OCI-LY7 (cell line): Measurements from ENCODE around the gene ZNF821. TPM values are rescaled to one million over a fixed set of nuclear protein-coding genes. Genes with fewer than 3 reads are reported as not detected.

Experiments used
- BruUV-seq: library from RNA; stranded (reverse); fragments of 400-500 nt; replicated peaks from 2 replicates; lab custom pipeline; 2021; lab: Mats Ljungman, UMichigan
- CTCF ChIA-PET: fragments of 300-600 bp; sonication (Branson Sonifier 250); formaldehyde crosslinking; loops from one replicate; lab custom pipeline; 2022; ENCODE audit warnings: antibody characterized with exemption; ENCODE audit not compliant: unreplicated experiment; lab: Charles Lee
- POLR2A ChIA-PET: fragments of 300-600 bp; sonication (Branson Sonifier 250); formaldehyde crosslinking; loops from one replicate; lab custom pipeline; 2022; ENCODE audit warnings: antibody characterized with exemption; lab: Charles Lee
- DNase-seq: peaks from one replicate; pipeline ENCODE4 v3.0.0-alpha.2; 2015; ENCODE audit warnings: low spot score
- H2AFZ ChIP-seq: fragments of 200-600 bp; sonication (generic), shearing (Covaris generic); 2 replicates; pipeline ENCODE4 v1.6.1; 2014; ENCODE audit warnings: mild to moderate bottlenecking, antibody characterized with exemption, low read length, moderate library complexity
- H3K27ac ChIP-seq: fragments of 200-600 bp; sonication (generic); 2 replicates; pipeline ENCODE4 v1.5.1; 2014; ENCODE audit warnings: mixed run types, low read depth, mild to moderate bottlenecking, moderate library complexity, low read length, inconsistent platforms; ENCODE audit not compliant: poor library complexity, severe bottlenecking
- H3K36me3 ChIP-seq: fragments of 200-600 bp; sonication (generic); 2 replicates; pipeline ENCODE4 v1.6.1; 2014; ENCODE audit warnings: mild to moderate bottlenecking, antibody characterized with exemption, low read length, moderate library complexity, mixed read lengths; ENCODE audit not compliant: insufficient read depth
- H3K4me1 ChIP-seq: fragments of 200-600 bp; sonication (generic); 2 replicates; pipeline ENCODE4 v1.5.1; 2014; ENCODE audit warnings: mild to moderate bottlenecking, low read length; ENCODE audit not compliant: insufficient read depth, poor library complexity, severe bottlenecking
- H3K4me2 ChIP-seq: fragments of 200-600 bp; sonication (generic); 2 replicates; pipeline ENCODE4 v1.6.1; 2014; ENCODE audit warnings: mild to moderate bottlenecking, low read length
- H3K4me3 ChIP-seq: fragments of 200-600 bp; sonication (generic); 2 replicates; pipeline ENCODE4 v1.5.1; 2014; ENCODE audit warnings: mild to moderate bottlenecking, low read depth, low read length; ENCODE audit not compliant: poor library complexity, severe bottlenecking
- H3K79me2 ChIP-seq: fragments of 200-600 bp; sonication (generic); 2 replicates; pipeline ENCODE4 v1.6.1; 2016; ENCODE audit warnings: low read depth, mild to moderate bottlenecking, low read length, moderate library complexity, mixed read lengths; ENCODE audit not compliant: insufficient read depth
- H3K9me2 ChIP-seq: fragments of 200-600 bp; sonication (generic); 2 replicates; pipeline ENCODE4 v1.6.1; 2016; ENCODE audit warnings: mild to moderate bottlenecking, low read length, mixed read lengths; ENCODE audit not compliant: insufficient read depth
- H3K9me3 ChIP-seq: fragments of 200-600 bp; sonication (generic); 2 replicates; pipeline ENCODE4 v1.6.1; 2014; ENCODE audit warnings: mild to moderate bottlenecking, mixed run types, low read length, mixed read lengths
- H4K20me1 ChIP-seq: fragments of 200-600 bp; sonication (generic); 2 replicates; pipeline ENCODE4 v1.6.1; 2014; ENCODE audit warnings: mild to moderate bottlenecking, antibody characterized with exemption, low read length, moderate library complexity, mixed read lengths; ENCODE audit not compliant: insufficient read depth
- EZH2phosphoT487 ChIP-seq: fragments of 200-600 bp; sonication (generic); IDR thresholded peaks from 2 replicates; pipeline ENCODE4 v1.6.1; 2018; ENCODE audit warnings: low read depth, borderline replicate concordance, mild to moderate bottlenecking, mixed run types, antibody characterized with exemption, low read length, moderate library complexity, mixed read lengths
- intact Hi-C: fragments of 100-400 bp; cut with micrococcal nuclease; formaldehyde crosslinking; loops from one replicate; pipeline ENCODE4 v1.10.0; 2022; ENCODE audit not compliant: unreplicated experiment
- total RNA-seq, 2 experiments: library from RNA; depleted of rRNA in 1 of 2; stranded (reverse); fragments of >200 nt in 1 of 2; shearing (Covaris generic) in 1 of 2; gene quantifications; 2 replicates each; pipeline ENCODE4 v1.2.3, GENCODE V29; 2014 to 2022
- TF ChIP-seq, protein P1 (sequence below): fragments of 200-600 bp; sonication (generic); conservative IDR thresholded peaks from 2 replicates; pipeline ENCODE4 v1.5.1; 2014; ENCODE audit warnings: mild to moderate bottlenecking, antibody characterized with exemption, low read length, moderate library complexity, mixed read lengths

ZNF821 gene
- total RNA-seq, 2 experiments from 2014 or later, result 14.6 to 17.8 TPM

DNA sequence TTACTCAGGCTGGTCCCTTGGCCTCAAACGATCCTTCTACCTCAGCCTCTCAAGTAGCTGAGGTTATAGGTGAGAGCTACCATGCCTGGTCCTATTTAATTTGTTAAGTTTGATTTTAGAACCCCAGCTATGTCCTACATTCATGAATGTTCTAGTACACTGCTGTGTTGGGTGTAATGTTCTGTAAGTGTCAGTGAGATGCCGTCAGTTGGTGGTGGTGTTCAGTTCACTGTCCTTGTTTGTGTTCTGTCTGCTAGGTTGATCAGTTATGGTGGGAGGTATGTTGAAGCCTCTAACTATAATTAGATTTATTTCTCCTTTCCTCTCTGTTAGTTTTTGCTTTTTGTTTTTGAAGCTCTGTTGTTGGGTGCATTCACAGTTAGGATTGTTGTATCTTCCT, 19.6 kb upstream of the ZNF821 start:
- no peak overlapping the region for H2AFZ ChIP-seq
- no peaks in the 10 kb centered on the region for H3K9me3 ChIP-seq
- BruUV-seq, result no TSS peak
- no peak overlapping the region; the same call in 1 of the 2 replicates for H3K4me2 ChIP-seq
- no peak overlapping the region for H3K27ac ChIP-seq
- H3K4me3 ChIP-seq, result no peak overlapping the region
- H3K9me2 ChIP-seq, result no peaks in the 10 kb centered on the region
- peaks cover 18% of the 10 kb centered on the region for H3K4me1 ChIP-seq
- intact Hi-C loops, result no loop called here
- TF ChIP-seq EZH2phosphoT487, result no peak
- TF ChIP-seq, protein P1, sequence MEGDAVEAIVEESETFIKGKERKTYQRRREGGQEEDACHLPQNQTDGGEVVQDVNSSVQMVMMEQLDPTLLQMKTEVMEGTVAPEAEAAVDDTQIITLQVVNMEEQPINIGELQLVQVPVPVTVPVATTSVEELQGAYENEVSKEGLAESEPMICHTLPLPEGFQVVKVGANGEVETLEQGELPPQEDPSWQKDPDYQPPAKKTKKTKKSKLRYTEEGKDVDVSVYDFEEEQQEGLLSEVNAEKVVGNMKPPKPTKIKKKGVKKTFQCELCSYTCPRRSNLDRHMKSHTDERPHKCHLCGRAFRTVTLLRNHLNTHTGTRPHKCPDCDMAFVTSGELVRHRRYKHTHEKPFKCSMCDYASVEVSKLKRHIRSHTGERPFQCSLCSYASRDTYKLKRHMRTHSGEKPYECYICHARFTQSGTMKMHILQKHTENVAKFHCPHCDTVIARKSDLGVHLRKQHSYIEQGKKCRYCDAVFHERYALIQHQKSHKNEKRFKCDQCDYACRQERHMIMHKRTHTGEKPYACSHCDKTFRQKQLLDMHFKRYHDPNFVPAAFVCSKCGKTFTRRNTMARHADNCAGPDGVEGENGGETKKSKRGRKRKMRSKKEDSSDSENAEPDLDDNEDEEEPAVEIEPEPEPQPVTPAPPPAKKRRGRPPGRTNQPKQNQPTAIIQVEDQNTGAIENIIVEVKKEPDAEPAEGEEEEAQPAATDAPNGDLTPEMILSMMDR, result no peak
- H4K20me1 ChIP-seq, result 0 out of 2 replicates have a peak, but pooled peaks cover 4% of the 10 kb centered on the region
- POLR2A ChIA-PET, result interaction anchor here (0.8 to 1.8 kb wide), 5 partner anchors 12 to 95 kb away, joined by 3 to 4 read pairs (median 3); partner anchors contain the start of gene AP1G1
- peaks cover 99% of the 10 kb centered on the region for H3K79me2 ChIP-seq
- DNase-seq, result no peak
- CTCF ChIA-PET, result no interaction called here
- H3K36me3 ChIP-seq, result peaks cover 39% of the 10 kb centered on the region

DNA sequence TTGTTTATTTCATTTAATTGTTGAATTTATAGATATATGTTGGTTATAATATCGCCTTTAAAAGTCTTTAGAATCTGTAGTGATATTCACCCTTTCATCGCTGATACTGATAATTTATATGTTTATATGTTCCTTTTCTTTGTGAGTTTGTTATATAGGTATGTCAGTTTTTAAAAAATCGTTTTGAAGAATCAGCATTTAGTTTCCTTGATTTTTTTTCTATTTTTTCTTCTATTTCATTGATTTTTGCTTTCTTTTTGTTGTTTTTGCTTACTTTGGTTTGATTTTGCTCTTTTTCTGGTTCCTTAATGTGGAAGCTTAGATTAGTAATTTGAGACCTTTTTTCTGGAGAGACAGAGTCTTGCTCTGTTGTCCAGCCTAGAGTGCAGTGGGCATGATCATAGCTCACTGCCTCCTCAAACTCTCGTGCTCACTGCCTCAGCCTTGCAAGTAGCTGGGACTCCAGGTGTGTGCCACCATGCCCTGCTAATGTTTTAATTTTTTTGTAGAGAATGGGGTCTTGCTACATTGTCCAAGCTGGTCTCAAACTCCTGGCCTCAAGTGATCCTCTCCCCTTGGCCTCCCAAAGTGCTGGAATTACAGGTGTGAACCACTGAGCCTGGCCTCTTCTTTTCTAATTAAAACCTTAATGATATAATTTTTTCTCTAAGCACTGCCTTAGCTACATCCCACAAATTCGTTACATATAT, 18.8 kb upstream of the ZNF821 start:
- H3K9me2 ChIP-seq, result no peaks in the 10 kb centered on the region
- H3K4me3 ChIP-seq, result no peak overlapping the region
- no peak overlapping the region for H2AFZ ChIP-seq
- peaks cover 18% of the 10 kb centered on the region for H3K4me1 ChIP-seq
- TF ChIP-seq EZH2phosphoT487, result no peak
- TF ChIP-seq, protein P1, result no peak
- H3K4me2 ChIP-seq, result no peak overlapping the region
- no peaks in the 10 kb centered on the region for H4K20me1 ChIP-seq
- H3K27ac ChIP-seq, result no peak overlapping the region
- CTCF ChIA-PET, result no interaction called here
- H3K9me3 ChIP-seq, result no peaks in the 10 kb centered on the region
- POLR2A ChIA-PET, result interaction anchor here (0.6 to 1.8 kb wide), 7 partner anchors 13 to 1618 kb away, joined by 3 to 4 read pairs (median 3); partner anchors contain the start of gene AP1G1
- peaks cover 99% of the 10 kb centered on the region for H3K79me2 ChIP-seq
- no TSS peak for BruUV-seq
- DNase-seq, result no peak
- peaks cover 42% of the 10 kb centered on the region for H3K36me3 ChIP-seq
- intact Hi-C loops, result no loop called here

DNA sequence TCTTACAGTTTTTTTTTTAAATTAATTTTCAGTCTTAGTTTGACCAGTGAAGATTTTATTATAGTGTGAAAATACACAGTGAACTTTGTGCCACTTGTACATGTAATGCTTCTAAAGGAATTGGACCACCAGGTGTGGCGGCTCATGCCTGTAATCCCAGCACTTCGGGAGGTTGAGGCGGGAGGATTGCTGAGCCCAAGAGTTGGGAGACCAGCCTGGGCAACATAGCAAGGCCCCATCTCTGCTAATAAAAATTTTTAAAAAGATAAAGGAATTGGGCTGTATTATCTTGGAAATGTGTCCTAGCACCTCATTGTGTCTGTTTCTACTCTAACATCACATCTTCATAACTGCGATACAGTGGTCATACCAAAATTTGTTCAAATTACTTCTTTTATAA, 15.2 kb upstream of the ZNF821 start:
- no TSS peak for BruUV-seq
- ChIA-PET CTCF (no interaction called here), POLR2A (interaction anchor here (0.9 to 2.6 kb wide), 5 partner anchors 15 to 244 kb away, joined by 4 to 18 read pairs (median 5); partner anchors contain the start of gene ZNF821)
- Histone ChIP-seq H3K4me1 (peaks cover 28% of the 10 kb centered on the region), H3K4me2 (no peak overlapping the region), H3K79me2 (peaks cover 87% of the 10 kb centered on the region), H3K4me3 (no peak overlapping the region), H4K20me1 (no peaks in the 10 kb centered on the region), H3K36me3 (peaks cover 38% of the 10 kb centered on the region), H3K9me3 (no peaks in the 10 kb centered on the region), H3K9me2 (no peaks in the 10 kb centered on the region), H2AFZ (no peak overlapping the region), H3K27ac (no peak overlapping the region)
- TF ChIP-seq, protein P1, result no peak
- TF ChIP-seq EZH2phosphoT487, result no peak
- intact Hi-C loops, result no loop called here
- DNase-seq, result no peak
